HepG2 (cell line): ENCODE measurements around the gene TUBB3. TPM values are rescaled to one million over a fixed set of nuclear protein-coding genes. Genes with fewer than 3 reads are reported as not detected.

Experiments
- ADNP ChIP-seq: sonication (generic); formaldehyde crosslinking; IDR thresholded peaks from 2 replicates; pipeline ENCODE4 v1.4.0; 2020; ENCODE audit warnings: missing genetic modification reagents
- ATM ChIP-seq: fragments of 450-650 bp; IDR thresholded peaks from 2 replicates; pipeline ENCODE4 v1.7.1; 2017; ENCODE audit warnings: mild to moderate bottlenecking, borderline replicate concordance
- GATAD1 ChIP-seq: IDR thresholded peaks from 2 replicates; pipeline ENCODE4 v1.6.1; 2016; ENCODE audit warnings: missing genetic modification reagents, missing compliant biosample characterization
- HMG20B ChIP-seq: conservative IDR thresholded peaks from 2 replicates; pipeline ENCODE4 v1.6.1; 2016; ENCODE audit warnings: missing genetic modification reagents, missing compliant biosample characterization
- KLF11 ChIP-seq: IDR thresholded peaks from 2 replicates; pipeline ENCODE4 v1.6.1; 2016; ENCODE audit warnings: missing compliant biosample characterization
- LCORL ChIP-seq, 2 experiments: fragments of 450-650 bp in 1 of 2; sonication (generic) in 1 of 2; formaldehyde crosslinking in 1 of 2; IDR thresholded peaks; 2 replicates each; pipeline versions ENCODE4 v1.5.0 to v1.6.1; 2017 to 2020; ENCODE audit warnings: antibody characterized with exemption in 1 of 2, missing genetic modification reagents in 1 of 2
- MIER3 ChIP-seq: IDR thresholded peaks from 2 replicates; pipeline ENCODE4 v1.6.1; 2016; ENCODE audit warnings: missing compliant biosample characterization, borderline replicate concordance
- NCOA5 ChIP-seq: sonication (generic); formaldehyde crosslinking; IDR thresholded peaks from 2 replicates; pipeline ENCODE4 v1.4.0; 2020; ENCODE audit warnings: missing genetic modification reagents
- NFRKB ChIP-seq: fragments of 450-650 bp; IDR thresholded peaks from 2 replicates; pipeline ENCODE4 v1.6.1; 2017
- PRMT3 ChIP-seq: sonication (generic); formaldehyde crosslinking; IDR thresholded peaks from 2 replicates; pipeline ENCODE4 v1.8.1; 2022; ENCODE audit warnings: low read depth, mild to moderate bottlenecking, moderate library complexity, missing genetic modification reagents, borderline replicate concordance
- RBM22 ChIP-seq: fragments of 200-400 bp; formaldehyde crosslinking; optimal IDR thresholded peaks from 2 replicates; pipeline ENCODE3; 2017; ENCODE audit warnings: mild to moderate bottlenecking, low read length, moderate library complexity
- RFXAP ChIP-seq: sonication (generic); formaldehyde crosslinking; IDR thresholded peaks from 2 replicates; pipeline ENCODE4 v1.4.0; 2020; ENCODE audit warnings: missing genetic modification reagents, borderline replicate concordance
- RNF2 ChIP-seq: fragments of 450-650 bp; conservative IDR thresholded peaks from 2 replicates; pipeline ENCODE4 v1.6.1; 2016; ENCODE audit warnings: low read depth
- SP5 ChIP-seq: IDR thresholded peaks from 2 replicates; pipeline ENCODE4 v1.6.1; 2016; ENCODE audit warnings: low read depth, borderline replicate concordance
- TARDBP ChIP-seq: sonication (generic); formaldehyde crosslinking; IDR thresholded peaks from 2 replicates; pipeline ENCODE4 v1.8.0; 2022; ENCODE audit warnings: mild to moderate bottlenecking, missing genetic modification reagents
- ZFAT ChIP-seq: sonication (generic); formaldehyde crosslinking; conservative IDR thresholded peaks from 2 replicates; pipeline ENCODE4 v1.8.1; 2023; ENCODE audit warnings: missing genetic modification reagents, inconsistent platforms
- ZFP62 ChIP-seq: sonication (generic); formaldehyde crosslinking; IDR thresholded peaks from 2 replicates; pipeline ENCODE4 v1.4.0; 2020; ENCODE audit warnings: missing genetic modification reagents
- ZNF121 ChIP-seq: sonication (generic); formaldehyde crosslinking; IDR thresholded peaks from 2 replicates; pipeline ENCODE4 v1.5.0; 2020; ENCODE audit warnings: mild to moderate bottlenecking, missing genetic modification reagents
- ZNF292 ChIP-seq: sonication (generic); formaldehyde crosslinking; IDR thresholded peaks from 2 replicates; pipeline ENCODE4 v1.8.1; 2022; ENCODE audit warnings: mild to moderate bottlenecking, low read depth, missing genetic modification reagents, borderline replicate concordance
- ZNF558 ChIP-seq: sonication (generic); formaldehyde crosslinking; IDR thresholded peaks from 2 replicates; pipeline ENCODE4 v1.9.0; 2022; ENCODE audit warnings: mild to moderate bottlenecking, missing genetic modification reagents, borderline replicate concordance
- ZNF619 ChIP-seq: sonication (generic); formaldehyde crosslinking; IDR thresholded peaks from 2 replicates; pipeline ENCODE4 v1.4.0; 2020; ENCODE audit warnings: mild to moderate bottlenecking, missing genetic modification reagents
- ZNF652 ChIP-seq: IDR thresholded peaks from 2 replicates; pipeline ENCODE4 v1.6.1; 2016; ENCODE audit warnings: low read depth, borderline replicate concordance
- polyA plus RNA-seq, 8 experiments: library from polyadenylated mRNA; depleted of rRNA in 3 of 8; stranded (reverse) in 7 of 8; unstranded in 1 of 8; fragments of >200 nt; fragmentation: Illumina TruSeq in 4 of 8; extraction: Trizol in 4 of 8; gene quantifications; 2 replicates each; pipeline versions ENCODE4 v1.2.1 to v1.2.3, GENCODE V29; 2011 to 2016; ENCODE audit warnings: low read depth in 4 of 8, missing spikeins in 1 of 8, mixed read lengths in 1 of 8; ENCODE audit not compliant: insufficient read depth in 1 of 8
- total RNA-seq, 5 experiments: library from RNA; depleted of rRNA; stranded (reverse); fragments of >200 nt; fragmentation: Illumina TruSeq; extraction: Trizol; gene quantifications; 2 replicates each; pipeline ENCODE4 v1.2.3, GENCODE V29; 2016; ENCODE audit warnings: low read depth in 1 of 5
- TF ChIP-seq, protein P1 (sequence below): sonication (generic); formaldehyde crosslinking; IDR thresholded peaks from 2 replicates; pipeline ENCODE4 v1.5.0; 2020; ENCODE audit warnings: missing genetic modification reagents, mild to moderate bottlenecking, borderline replicate concordance
- TF ChIP-seq, protein P2 (sequence below): sonication (generic); formaldehyde crosslinking; IDR thresholded peaks from 2 replicates; pipeline ENCODE4 v1.5.1; 2020; ENCODE audit warnings: missing genetic modification reagents, mild to moderate bottlenecking, borderline replicate concordance
- TF ChIP-seq, protein P3 (sequence below): sonication (generic); formaldehyde crosslinking; IDR thresholded peaks from 2 replicates; pipeline ENCODE4 v1.4.0; 2020; ENCODE audit warnings: missing genetic modification reagents
- TF ChIP-seq, protein P4 (sequence below): sonication (generic); formaldehyde crosslinking; IDR thresholded peaks from 2 replicates; pipeline ENCODE4 v1.4.0; 2020; ENCODE audit warnings: missing genetic modification reagents
- TF ChIP-seq, protein P5 (sequence below): sonication (generic); formaldehyde crosslinking; IDR thresholded peaks from 2 replicates; pipeline ENCODE4 v1.5.0; 2020; ENCODE audit warnings: missing genetic modification reagents

TUBB3 gene
- total and polyA plus RNA-seq, 2 of the 13 experiments (the other 11 are each of a cell fraction or from before 2014, with no cell fraction given), result 110 to 185 TPM

DNA sequence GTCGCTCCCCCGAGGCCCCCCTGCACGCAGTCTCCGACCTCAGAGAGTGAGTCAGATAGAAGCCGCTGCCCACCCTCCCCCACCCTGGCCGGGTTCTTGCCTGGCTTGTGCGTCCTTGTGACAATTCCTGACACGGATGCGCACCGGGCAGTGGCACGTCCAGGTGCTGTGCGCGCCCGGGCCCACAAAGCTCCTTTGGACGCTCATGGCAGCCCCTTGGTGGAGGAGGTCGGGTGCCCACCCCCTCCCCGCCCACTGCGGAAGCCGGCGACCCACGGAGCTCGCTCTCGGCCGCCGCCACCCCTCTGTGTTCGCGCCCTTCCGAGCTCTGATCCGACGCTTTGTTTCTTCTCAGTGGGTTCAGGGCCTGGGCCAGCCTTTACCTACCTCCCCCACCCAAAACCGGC, 662 bp upstream of the TUBB3 start (continued):
- TF ChIP-seq, protein P1, sequence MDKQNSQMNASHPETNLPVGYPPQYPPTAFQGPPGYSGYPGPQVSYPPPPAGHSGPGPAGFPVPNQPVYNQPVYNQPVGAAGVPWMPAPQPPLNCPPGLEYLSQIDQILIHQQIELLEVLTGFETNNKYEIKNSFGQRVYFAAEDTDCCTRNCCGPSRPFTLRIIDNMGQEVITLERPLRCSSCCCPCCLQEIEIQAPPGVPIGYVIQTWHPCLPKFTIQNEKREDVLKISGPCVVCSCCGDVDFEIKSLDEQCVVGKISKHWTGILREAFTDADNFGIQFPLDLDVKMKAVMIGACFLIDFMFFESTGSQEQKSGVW (CRISPR knock-in tag), result no peak
- no peak for TF ChIP-seq SP5 (CRISPR knock-in tag)
- no peak for TF ChIP-seq RNF2
- TF ChIP-seq ZNF292, result peak; percentile 76; the same call in 1 of the 2 replicates
- no peak for TF ChIP-seq PRMT3
- no peak for TF ChIP-seq ADNP (CRISPR knock-in tag)
- peak; percentile 27; the same call in 1 of the 2 replicates for TF ChIP-seq KLF11 (CRISPR knock-in tag)
- no peak for TF ChIP-seq LCORL (IDR thresholded peaks at IDR 0.05)
- TF ChIP-seq LCORL (CRISPR knock-in tag; IDR thresholded peaks at IDR 0.05), result peak; percentile 81
- TF ChIP-seq, protein P2, sequence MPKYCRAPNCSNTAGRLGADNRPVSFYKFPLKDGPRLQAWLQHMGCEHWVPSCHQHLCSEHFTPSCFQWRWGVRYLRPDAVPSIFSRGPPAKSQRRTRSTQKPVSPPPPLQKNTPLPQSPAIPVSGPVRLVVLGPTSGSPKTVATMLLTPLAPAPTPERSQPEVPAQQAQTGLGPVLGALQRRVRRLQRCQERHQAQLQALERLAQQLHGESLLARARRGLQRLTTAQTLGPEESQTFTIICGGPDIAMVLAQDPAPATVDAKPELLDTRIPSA, result 0 out of 2 replicates have a peak, but pooled peaks have one; percentile 66
- no peak for TF ChIP-seq NFRKB
- no peak; the same call in 1 of the 2 replicates for TF ChIP-seq ZNF619 (CRISPR knock-in tag)
- no peak for TF ChIP-seq ZFP62 (CRISPR knock-in tag)
- TF ChIP-seq RBM22, result no peak
- TF ChIP-seq, protein P3, sequence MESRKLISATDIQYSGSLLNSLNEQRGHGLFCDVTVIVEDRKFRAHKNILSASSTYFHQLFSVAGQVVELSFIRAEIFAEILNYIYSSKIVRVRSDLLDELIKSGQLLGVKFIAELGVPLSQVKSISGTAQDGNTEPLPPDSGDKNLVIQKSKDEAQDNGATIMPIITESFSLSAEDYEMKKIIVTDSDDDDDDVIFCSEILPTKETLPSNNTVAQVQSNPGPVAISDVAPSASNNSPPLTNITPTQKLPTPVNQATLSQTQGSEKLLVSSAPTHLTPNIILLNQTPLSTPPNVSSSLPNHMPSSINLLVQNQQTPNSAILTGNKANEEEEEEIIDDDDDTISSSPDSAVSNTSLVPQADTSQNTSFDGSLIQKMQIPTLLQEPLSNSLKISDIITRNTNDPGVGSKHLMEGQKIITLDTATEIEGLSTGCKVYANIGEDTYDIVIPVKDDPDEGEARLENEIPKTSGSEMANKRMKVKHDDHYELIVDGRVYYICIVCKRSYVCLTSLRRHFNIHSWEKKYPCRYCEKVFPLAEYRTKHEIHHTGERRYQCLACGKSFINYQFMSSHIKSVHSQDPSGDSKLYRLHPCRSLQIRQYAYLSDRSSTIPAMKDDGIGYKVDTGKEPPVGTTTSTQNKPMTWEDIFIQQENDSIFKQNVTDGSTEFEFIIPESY (CRISPR knock-in tag), result no peak
- TF ChIP-seq ATM, result no peak
- no peak; the same call in 1 of the 2 replicates for TF ChIP-seq ZNF652
- TF ChIP-seq HMG20B, result no peak; the same call in 1 of the 2 replicates
- TF ChIP-seq, protein P4, sequence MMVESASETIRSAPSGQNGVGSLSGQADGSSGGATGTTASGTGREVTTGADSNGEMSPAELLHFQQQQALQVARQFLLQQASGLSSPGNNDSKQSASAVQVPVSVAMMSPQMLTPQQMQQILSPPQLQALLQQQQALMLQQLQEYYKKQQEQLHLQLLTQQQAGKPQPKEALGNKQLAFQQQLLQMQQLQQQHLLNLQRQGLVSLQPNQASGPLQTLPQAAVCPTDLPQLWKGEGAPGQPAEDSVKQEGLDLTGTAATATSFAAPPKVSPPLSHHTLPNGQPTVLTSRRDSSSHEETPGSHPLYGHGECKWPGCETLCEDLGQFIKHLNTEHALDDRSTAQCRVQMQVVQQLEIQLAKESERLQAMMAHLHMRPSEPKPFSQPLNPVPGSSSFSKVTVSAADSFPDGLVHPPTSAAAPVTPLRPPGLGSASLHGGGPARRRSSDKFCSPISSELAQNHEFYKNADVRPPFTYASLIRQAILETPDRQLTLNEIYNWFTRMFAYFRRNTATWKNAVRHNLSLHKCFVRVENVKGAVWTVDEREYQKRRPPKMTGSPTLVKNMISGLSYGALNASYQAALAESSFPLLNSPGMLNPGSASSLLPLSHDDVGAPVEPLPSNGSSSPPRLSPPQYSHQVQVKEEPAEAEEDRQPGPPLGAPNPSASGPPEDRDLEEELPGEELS (CRISPR knock-in tag), result peak; percentile 8; the same call in 1 of the 2 replicates
- no peak for TF ChIP-seq NCOA5
- 0 out of 2 replicates have a peak, but pooled peaks have one; percentile 0 for TF ChIP-seq TARDBP (CRISPR knock-in tag)
- TF ChIP-seq ZFAT, result 0 out of 2 replicates have a peak, but pooled peaks have one; percentile 51
- no peak; the same call in 1 of the 2 replicates for TF ChIP-seq MIER3
- TF ChIP-seq RFXAP (CRISPR knock-in tag), result no peak; the same call in 1 of the 2 replicates
- no peak for TF ChIP-seq ZNF558
- peak; percentile 27; the same call in 1 of the 2 replicates for TF ChIP-seq ZNF121 (CRISPR knock-in tag)
- peak; percentile 60 for TF ChIP-seq GATAD1 (CRISPR knock-in tag)
- TF ChIP-seq, protein P5, sequence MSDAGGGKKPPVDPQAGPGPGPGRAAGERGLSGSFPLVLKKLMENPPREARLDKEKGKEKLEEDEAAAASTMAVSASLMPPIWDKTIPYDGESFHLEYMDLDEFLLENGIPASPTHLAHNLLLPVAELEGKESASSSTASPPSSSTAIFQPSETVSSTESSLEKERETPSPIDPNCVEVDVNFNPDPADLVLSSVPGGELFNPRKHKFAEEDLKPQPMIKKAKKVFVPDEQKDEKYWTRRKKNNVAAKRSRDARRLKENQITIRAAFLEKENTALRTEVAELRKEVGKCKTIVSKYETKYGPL (CRISPR knock-in tag), result no peak
